Measurements from ENCODE around the gene GIPR.
"Not testable (repeated sequence)": the region's sequence is repeated elsewhere in the genome, so short reads cannot be mapped to it uniquely, and the experiment has no call there.

GIPR gene, protein sequence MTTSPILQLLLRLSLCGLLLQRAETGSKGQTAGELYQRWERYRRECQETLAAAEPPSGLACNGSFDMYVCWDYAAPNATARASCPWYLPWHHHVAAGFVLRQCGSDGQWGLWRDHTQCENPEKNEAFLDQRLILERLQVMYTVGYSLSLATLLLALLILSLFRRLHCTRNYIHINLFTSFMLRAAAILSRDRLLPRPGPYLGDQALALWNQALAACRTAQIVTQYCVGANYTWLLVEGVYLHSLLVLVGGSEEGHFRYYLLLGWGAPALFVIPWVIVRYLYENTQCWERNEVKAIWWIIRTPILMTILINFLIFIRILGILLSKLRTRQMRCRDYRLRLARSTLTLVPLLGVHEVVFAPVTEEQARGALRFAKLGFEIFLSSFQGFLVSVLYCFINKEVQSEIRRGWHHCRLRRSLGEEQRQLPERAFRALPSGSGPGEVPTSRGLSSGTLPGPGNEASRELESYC

DNA sequence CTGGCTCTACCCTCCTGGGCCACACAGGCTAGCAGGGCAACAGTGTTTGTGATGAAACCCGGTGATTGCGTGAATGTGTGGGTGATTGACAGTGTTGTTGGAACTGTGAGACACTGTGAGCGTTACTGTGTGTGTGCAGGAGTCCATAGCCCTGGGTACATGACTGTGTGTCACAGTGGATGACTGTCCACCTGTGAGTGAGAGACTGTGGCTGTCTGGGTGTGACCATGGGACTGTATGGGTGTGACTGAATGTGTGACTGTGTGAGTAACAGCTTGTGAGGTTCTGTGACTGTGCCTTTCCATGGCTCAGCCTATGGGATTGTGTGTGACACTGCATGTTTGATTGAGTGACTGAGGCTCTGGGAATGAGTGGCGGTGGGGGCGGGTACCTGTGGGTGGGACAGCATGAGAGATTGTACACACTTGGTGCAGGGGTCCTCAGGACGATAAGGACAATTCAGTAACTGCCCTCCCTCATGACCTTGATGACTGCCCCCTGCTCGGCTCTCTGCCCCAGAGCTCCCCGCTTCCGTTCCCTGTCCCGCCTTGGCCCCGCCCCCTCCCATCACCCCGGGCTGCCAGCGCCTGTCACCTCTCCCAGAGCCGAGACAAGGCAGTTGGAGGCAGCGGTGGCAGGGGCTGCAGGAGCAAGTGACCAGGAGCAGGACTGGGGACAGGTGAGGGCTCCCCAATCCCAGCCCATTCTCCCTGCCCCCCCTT, at the start of gene GIPR:
Gene GIPR, plus strand, starts transcription at position 602 of the 722 bp plus-strand sequence. CDS start 1,300 bp downstream, outside the sequence.
- peak; percentile 64 for DNase-seq

DNA sequence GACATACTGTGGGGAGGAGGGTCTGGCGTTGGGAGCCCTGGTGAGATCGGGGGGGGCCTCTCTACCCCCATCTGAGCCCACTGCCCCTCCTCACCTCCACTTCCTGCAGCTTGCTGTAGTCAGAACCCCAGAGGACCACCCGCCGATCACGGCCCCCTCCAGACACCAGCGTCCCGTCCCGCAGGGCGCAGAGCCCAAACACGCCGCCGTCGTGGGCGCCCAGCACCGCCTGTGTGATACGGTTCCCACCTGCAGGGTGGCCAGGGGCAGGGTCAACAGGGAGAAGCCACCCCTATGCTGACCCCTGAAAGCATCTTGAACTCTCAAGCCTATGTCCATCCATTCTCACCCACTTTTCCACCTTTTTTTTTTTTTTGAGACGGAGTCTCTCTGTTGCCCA, 46.6 kb upstream of the GIPR start:
- DNase-seq, result no peak

DNA sequence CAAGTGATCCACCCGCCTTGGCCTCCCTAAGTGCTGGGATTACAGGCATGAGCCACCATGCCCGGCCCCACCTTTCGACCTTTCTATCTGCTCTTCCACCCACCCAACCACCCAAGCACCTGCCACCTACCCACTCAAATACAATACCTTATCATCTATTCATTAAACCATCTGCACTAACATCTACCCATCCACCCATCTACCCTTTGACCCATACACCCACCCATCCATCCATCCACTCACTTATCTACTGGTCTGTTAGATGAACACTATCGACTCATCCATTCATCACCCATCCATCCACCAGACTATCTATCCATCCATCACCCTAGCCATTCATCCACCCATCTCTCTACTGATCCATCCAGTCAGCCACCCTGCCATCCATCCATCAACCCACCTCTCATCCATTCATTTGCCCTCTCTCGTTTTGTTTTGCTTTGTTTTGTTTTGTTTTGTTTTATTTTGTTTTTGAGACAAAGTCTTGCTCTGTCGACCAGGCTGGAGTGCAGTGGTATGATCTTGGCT, 46.0 kb upstream of the GIPR start:
- DNase-seq, result no peak

DNA sequence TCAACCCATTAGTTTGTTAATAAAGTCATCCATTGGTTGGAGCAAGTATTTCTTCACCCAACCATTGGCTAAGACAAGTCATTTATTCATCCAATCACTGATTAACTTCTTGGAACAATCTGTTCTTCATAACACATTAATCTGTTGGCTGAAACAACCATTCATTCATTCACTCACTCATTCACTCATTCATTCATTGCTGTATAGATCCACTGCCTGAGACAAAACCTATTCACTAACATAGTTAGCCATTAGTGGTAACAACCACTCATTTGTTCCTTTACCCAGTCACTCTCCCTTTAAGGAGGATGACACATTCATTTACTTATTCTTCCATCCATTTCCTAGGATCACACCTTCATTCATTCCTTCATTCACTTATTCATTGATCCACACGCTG, 44.0 kb upstream of the GIPR start:
- no peak for DNase-seq

DNA sequence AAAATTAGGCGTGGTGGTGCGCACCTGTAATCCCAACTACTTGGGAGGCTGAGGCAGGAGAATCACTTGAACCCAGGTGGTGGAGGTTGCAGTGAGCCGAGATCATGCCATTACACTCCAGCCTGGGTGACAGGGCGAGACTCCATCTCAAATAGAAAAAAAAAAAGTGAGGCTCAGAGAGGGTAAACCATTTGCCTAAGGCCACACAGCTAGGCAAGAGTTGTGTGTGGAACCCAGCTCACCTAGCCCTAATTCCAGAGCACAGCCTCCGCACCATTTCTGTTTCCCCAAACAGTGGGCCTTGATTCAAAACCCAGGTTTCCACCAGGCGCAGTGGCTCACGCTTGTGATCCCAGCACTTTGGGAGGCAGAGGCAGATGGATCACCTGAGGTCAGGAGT, 39.8 kb upstream of the GIPR start:
- not testable (repeated sequence) for DNase-seq

DNA sequence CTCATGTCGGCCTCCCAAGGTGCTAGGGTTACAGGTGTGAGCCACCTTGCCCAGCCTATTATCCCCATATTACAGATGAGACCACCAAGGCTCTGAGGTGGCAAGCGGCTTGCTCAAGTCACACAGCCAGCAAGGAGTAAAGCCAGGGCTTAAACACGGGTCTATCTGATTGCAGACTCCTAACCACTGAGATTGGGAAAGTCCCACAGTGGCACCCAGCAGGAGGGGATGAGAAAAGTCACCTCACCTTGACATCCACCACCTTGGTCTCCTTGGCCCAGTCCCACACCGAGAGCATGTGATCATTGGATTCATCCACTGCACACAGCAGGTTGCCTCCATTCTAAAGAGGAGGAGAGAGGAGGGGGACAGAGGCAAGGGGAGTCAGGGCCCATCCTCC, 38.3 kb upstream of the GIPR start:
- no peak for DNase-seq

DNA sequence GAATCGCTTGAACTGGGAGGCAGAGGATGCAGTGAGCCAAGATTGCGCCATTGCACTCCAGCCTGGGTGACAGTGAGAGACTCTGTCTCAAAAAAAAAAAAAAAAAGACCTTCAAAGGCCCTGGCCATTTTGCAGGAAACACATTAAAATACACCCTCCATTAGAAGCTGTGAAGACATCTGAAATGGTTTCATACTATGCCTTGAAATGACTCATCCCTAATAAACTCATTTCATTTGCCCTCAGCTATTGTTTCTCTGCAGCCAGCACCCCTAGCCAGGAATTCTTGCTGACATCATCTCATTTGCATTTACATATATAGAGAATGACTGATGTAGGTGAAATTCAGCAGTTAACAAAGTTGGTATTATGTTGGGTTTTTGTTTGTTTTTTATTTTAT, 37.6 kb upstream of the GIPR start:
- no peak for DNase-seq

DNA sequence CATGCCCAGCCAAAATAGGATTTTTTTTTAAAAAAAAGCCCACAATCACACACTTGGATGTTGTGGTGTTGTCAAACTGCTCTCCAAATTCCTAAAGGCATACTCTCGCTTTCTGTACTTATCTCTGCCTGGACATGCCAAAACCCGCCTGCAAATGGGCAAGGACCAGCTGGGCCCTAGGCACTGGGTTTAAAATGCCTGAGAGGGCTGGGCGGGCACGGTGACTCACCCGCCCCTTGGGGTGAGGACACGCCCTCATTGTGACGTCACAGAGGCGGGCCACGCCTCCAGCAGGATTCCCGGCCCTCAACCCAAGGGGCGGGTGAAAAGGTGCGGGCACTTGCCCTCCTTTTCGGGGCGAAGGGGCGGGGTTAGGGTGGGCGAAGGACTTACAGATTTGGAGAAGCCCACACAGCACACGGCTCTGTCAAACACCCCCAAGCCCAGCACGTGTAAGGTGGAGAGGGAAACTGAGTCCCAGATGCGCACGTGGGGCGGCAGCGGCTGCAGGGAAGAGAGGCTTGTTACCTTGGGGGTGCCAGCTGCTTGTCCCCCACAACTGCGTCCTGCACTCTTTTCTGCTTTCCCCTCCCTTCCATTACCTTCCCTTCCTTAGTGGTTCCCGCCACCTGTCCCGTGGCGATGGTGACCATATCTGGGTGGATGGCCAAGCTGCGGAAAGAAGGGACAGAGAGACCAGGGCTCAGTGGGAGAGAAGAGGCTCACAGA, 35.4 kb upstream of the GIPR start:
- peak; percentile 51 for DNase-seq

DNA sequence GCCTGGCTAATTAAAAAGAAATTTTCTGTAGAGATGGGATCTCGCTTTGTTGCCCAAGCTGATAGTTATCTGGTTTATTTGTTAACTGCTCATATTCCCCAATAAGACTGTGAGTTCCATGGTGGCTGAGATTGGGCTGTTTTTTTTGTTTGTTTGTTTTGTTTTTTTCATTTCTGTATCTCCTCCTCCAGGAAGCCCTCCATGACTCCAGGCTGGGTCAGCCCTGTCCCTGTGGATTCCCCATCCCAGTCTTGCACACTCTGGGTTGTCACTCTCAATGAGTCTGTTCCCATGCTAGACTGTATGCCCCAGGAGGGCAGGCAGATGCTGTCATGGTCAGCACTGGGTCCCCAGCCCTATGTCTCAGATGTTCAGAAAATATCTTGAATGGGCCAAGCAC, 31.7 kb upstream of the GIPR start:
- DNase-seq, result no peak

DNA sequence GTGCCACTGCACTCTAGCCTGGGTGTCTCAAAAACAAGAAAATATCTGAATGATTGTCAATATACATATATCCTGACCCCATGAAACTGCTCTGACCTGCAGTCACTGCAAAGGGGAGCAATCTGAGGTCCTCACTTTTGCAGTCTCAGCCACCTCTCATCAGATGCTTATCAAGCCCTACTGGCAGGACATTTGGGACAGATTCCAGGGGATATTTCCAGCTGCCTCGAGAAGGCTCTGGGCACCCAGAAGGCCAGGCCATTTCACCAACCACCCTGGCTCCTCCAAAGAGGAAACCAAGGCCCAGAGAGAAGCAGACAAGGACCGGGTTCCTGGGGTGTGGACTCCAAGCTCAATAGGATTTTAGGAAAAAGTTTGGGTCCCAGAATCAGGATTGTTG, 31.1 kb upstream of the GIPR start:
- DNase-seq, result no peak

DNA sequence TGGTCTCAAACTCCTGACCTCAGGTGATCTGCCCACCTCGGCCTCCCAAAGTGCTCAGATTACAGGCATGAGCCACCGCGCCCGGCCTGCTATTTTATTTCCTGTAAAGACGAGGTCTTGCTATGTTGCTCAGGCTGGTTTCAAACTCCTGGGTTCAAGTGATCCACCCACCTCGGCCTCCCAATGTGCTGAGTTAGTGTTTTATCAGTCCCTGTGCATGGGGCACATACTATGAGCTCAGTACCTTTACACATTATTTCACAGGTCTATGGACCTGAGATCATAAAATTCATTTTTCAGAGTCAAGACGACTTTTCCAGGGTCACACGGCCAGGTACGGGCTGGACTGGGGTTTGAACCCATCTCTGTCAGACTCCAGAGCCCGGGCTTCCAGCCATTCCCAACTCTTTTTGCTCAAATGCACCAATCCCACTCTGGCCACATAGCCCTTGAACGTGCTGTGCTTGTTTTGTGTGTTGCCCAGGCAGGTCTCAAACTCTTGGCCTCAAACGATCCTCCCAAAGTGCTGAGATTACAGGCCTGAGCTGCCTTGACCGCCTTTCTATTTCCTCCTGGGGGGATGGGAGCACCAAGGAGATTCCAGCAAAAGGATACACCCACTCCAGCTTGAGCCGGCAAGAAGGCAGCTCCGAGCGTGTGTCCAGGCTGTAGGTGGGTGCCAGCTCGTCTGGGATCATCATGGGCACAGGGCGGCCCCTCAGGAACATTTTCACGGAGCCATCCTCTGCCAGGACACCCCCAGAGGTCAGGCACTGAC, 29.9 kb upstream of the GIPR start:
- no peak for DNase-seq

DNA sequence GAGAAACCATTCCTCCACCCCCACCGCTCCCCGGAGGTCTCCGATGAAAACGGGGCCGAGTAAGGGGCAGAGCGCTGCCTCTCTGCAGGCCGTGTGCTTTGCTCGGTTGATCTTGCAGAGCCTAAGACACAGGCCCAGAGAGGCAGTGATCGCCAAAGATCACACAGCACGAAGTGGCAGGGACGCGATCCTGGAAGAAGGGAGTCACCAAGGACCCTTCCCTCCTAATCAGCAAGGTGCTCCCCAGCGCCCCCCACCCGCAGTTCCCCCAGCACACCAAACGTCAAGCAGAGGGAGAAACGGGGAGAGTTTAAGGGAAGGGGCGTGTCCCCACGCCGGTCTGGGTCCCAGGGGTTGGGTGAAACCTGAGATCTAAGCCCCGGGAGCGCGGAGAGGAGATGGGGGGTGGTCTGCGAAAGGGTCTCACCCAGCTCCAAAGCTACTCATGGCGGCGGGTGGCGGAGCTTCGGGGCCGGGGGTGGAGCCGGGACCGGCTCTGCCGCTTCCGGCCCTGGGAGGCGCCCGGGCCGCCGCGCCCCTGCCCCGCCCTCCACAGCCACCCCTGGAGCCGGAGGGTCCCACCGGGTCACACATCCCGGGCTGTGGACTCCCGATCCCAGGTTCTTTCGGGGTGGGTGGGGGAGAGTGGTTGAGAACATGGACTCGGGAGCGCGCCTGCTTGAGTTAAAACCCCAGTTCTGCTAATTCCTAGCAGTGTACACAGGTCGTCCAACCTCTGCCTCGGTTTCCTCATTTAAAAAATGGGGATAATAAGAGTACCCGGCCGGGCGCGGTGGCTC, 28.9 kb upstream of the GIPR start, which contains the start of gene EML2:
Gene EML2, minus strand, starts transcription at position 468 of the 800 bp plus-strand sequence. Its CDS starts 21 bp downstream, at position 447.
- DNase-seq, result peak; percentile 64

DNA sequence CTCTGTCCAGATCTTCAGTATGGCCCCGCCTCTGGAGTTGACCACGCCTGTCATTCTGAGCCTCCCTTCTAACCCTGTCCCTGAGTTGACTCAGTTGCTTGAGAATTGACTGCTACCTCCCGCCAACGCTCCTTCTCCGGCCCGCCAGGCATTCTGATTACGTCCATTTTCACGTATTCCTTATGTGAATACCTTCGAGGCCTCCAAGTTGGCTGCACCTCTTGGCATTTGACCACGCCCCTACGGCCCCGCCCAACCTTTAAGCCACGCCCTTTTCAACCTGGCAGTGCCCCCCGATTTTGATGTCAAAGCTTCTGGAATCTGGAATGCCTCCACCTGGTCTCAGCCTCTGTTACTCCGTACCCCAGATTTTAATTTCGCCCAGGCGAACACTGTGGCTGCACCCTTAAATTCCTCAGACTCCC, 27.2 kb upstream of the GIPR start:
- peak; percentile 42 for DNase-seq

DNA sequence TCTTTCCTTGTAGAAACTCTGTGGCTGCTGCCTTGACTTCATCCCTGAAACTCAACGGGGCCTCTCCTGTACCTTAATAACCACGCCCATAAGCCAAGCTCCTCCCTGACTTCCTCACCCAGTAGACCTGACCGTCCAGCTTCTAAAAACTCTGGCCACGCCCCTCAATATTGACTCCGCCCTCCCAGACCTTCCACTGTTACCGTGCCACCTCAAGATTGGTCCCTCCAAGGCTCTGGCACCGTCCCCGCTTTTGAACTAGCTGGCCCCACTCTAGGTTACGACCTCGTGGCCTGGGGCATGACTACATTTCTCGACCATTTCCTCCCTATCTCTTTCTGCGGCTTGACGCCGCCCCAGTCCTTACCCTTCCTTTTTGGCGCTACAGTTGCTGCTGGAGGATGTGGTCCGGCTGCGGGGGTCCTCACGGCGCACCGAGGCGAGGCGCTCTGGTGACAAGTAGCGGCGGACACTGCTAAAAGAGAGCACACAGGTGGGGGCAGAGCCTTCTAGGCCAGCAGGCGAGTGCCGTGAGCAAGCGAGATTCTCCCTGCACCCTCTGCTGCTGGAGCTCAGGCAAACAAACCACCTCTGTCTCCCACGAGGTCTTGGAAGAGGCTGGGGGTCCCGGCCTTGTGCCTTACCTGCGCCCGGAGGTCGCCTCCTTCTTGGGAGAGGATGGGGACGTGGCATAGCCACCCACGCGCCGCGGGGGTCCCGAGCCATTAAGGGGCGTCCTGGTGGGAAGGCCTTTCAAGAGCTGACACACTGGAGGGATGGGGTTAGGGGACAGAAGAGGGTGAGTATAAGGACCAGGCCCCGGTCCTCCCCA, 26.5 kb upstream of the GIPR start:
- peak; percentile 75 for DNase-seq

DNA sequence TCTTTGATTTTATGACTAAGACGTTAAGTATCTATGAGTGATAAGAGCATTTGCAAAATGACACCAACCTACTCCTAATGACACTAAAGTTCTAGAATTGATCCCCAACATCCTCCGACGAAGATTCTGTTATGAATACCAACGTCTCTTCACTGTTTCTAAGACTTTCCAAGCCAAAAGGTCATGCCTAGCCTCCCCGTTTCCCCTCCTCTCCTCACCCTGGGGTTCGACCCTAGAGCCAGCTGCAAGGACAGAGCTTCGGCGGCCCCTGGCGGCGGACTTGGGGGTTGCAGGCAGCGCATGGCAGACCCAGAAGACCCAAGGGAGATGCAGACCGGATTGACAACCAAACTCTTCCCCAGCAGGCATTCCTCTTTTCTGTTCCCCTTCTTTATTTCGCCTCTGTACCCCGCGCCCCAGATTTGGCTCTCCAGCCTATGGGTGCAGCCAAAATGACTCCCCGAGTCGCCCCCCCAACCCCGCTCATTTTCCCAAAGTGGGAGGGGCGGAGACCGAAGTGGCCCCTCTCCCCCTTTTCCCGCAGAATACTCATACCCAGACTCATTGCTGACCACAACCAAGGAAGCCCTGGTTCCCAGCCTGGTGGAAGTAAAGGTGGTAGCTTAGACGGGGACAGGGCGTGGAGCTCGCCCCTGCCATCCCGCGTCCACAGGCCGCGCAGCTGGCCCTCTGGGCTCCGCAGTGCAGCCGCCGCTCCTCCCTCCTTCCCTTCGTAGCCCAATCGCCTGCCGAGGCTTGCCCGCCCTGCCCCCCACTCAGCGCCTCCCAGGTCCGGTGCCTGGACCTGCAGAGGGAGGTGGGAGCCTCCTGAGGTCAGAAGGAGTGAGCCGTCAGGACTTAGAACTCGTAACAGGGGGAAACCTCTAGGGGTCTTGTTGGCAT, 24.7 kb upstream of the GIPR start:
- DNase-seq, result peak; percentile 96

DNA sequence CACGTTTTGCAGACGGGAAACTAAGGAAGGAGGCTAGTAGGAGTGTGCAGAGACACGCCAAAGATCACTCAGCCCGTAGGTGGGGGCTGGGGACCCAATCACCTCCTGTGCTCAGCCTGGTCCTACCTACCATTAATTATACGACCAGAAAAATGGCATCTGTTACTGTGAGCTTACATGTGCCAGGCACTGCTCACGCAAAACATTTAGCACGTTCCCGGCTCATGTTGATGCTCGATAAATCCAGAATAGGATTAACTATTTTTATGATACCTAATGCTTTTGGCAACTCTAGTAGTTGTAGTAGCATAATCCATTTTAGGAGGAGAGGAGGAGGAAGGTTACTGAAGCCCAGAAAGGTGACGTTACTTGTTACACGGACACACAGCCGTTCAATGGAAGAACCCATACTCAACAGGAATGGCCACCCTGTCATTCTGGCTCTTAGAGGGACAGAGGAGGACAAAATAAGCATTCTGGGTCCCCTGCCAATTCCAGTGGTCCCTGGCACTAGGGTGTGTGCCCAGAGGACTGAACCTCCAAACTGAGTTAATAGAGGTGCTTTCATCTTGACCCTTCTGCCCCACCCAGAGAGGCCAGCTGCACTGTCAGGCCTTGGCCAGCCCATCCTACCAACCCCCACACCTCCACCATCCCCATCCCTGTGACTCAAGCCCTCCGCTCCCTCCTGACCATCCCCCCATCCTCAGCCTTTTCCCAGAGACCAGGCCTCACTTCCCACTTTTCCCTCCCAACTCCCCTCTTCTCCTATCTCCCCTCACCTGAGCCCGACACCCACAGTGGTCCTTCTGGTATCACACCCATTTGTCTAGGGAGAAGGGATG, 23.9 kb upstream of the GIPR start:
- no peak for DNase-seq

DNA sequence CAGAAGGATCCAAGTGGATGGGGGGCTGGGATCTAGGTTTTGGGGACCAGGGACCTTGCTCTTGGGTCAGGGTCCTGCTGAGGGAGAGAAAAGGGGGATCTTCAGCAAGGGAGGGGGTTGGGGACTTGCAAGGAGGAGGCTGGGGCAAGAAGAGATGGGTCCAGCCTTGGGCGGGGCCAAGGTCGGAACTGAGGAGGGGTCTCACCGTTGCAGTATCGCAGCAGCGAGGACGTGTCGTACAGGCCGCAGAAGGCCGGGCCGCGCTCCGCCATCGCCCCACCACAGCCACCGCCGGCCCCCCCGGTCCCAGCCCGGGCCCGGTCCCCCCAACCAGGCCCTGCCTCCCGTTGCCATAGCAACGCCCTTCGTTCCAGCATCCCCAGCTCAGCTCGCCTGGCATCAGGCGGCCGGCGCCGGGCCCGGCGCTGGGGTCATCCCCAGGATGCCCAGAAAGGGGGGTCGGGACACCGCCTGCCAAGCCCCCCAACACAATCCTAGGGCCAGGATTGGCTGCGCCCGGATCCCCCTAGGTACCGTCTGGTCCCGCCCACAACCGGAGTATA, 22.9 kb upstream of the GIPR start:
- no peak for DNase-seq

Measured in stimulated activated CD4-positive, alpha-beta T cell treated with anti-CD3 and anti-CD28 coated beads, Interleukin-4, amount 100 ng/mL, for 1 hour (primary cell).